HUES48 (cell line): ENCODE results near the gene GPR158.

Experiments
- H3K27ac ChIP-seq: one replicate; pipeline ENCODE4 v1.7.0; 2013; ENCODE audit warnings: low read depth, low read length, inconsistent platforms
- H3K27me3 ChIP-seq: 2 replicates; pipeline ENCODE4 v1.6.1; 2013; ENCODE audit warnings: mild to moderate bottlenecking, low read length; ENCODE audit not compliant: control insufficient read depth, insufficient read depth
- H3K36me3 ChIP-seq: 2 replicates; pipeline ENCODE4 v1.6.1; 2013; ENCODE audit warnings: low read length; ENCODE audit not compliant: control insufficient read depth, insufficient read depth
- H3K4me1 ChIP-seq: 2 replicates; pipeline ENCODE4 v1.6.1; 2013; ENCODE audit warnings: mild to moderate bottlenecking, low read length; ENCODE audit not compliant: control insufficient read depth, insufficient read depth
- H3K4me3 ChIP-seq: 2 replicates; pipeline ENCODE4 v1.5.1; 2013; ENCODE audit warnings: mild to moderate bottlenecking, low read depth, low read length
- H3K9ac ChIP-seq: 2 replicates; pipeline ENCODE4 v1.6.1; 2013; ENCODE audit warnings: mild to moderate bottlenecking, low read depth, low read length, moderate library complexity
- H3K9me3 ChIP-seq: 2 replicates; pipeline ENCODE4 v1.6.1; 2013; ENCODE audit warnings: low read length; ENCODE audit not compliant: control insufficient read depth, insufficient read depth

Gene GPR158

GRCh38 chr10:25465582-25466372 is 291.0 kb downstream of the GPR158 start:
- Histone ChIP-seq H3K36me3 (no peaks in the 10 kb centered on the region), H3K27me3 (no peaks in the 10 kb centered on the region), H3K9ac (no peak overlapping the region), H3K27ac (no peak overlapping the region), H3K4me3 (no peak overlapping the region), H3K9me3 (no peaks in the 10 kb centered on the region), H3K4me1 (peaks cover 35% of the 10 kb centered on the region)

GRCh38 chr10:25467881-25468280 is 293.1 kb downstream of the GPR158 start:
- Histone ChIP-seq H3K4me3 (no peak overlapping the region), H3K27me3 (no peaks in the 10 kb centered on the region), H3K9me3 (no peaks in the 10 kb centered on the region), H3K27ac (no peak overlapping the region), H3K4me1 (peaks cover 35% of the 10 kb centered on the region), H3K9ac (no peak overlapping the region), H3K36me3 (no peaks in the 10 kb centered on the region)

GRCh38 chr10:25481467-25481866 is 306.7 kb downstream of the GPR158 start:
- H3K27ac ChIP-seq = no peak overlapping the region
- H3K36me3 ChIP-seq = no peaks in the 10 kb centered on the region
- H3K4me1 ChIP-seq = 0 out of 2 replicates have a peak, but pooled peaks cover 3% of the 10 kb centered on the region
- no peaks in the 10 kb centered on the region for H3K27me3 ChIP-seq
- no peak overlapping the region for H3K4me3 ChIP-seq
- no peak overlapping the region for H3K9ac ChIP-seq
- H3K9me3 ChIP-seq = no peaks in the 10 kb centered on the region

- no peak overlapping the region for H3K9ac ChIP-seq
- no peaks in the 10 kb centered on the region for H3K36me3 ChIP-seq
- H3K4me3 ChIP-seq = no peak overlapping the region
- no peaks in the 10 kb centered on the region for H3K27me3 ChIP-seq
- H3K4me1 ChIP-seq = peaks cover 6% of the 10 kb centered on the region; the same call in 1 of the 2 replicates
- H3K9me3 ChIP-seq = no peaks in the 10 kb centered on the region
- no peak overlapping the region for H3K27ac ChIP-seq
Observed at GRCh38 chr10:25483999-25484398, 309.2 kb downstream of the GPR158 start.

- Histone ChIP-seq H3K9ac (no peak overlapping the region), H3K9me3 (no peaks in the 10 kb centered on the region), H3K36me3 (no peaks in the 10 kb centered on the region), H3K27me3 (no peaks in the 10 kb centered on the region), H3K4me1 (peaks cover 18% of the 10 kb centered on the region), H3K27ac (no peak overlapping the region), H3K4me3 (no peak overlapping the region)
Observed at GRCh38 chr10:25487266-25487665, 312.5 kb downstream of the GPR158 start.

- no peak overlapping the region; the same call in 1 of the 2 replicates for H3K9ac ChIP-seq
- H3K4me1 ChIP-seq = peaks cover 39% of the 10 kb centered on the region
Observed at GRCh38 chr10:25492040-25492439, 317.2 kb downstream of the GPR158 start.

GRCh38 chr10:25492680-25493079 is 317.9 kb downstream of the GPR158 start:
- Histone ChIP-seq H3K27me3 (no peaks in the 10 kb centered on the region), H3K9ac (no peak overlapping the region; the same call in 1 of the 2 replicates), H3K4me1 (peaks cover 39% of the 10 kb centered on the region), H3K36me3 (no peaks in the 10 kb centered on the region), H3K4me3 (no peak overlapping the region), H3K9me3 (no peaks in the 10 kb centered on the region), H3K27ac (peak overlapping the region; percentile 98)

More at GRCh38 chr10:25492040-25492439, 317.2 kb downstream of the GPR158 start:
- Histone ChIP-seq H3K4me3 (no peak overlapping the region), H3K9me3 (no peaks in the 10 kb centered on the region), H3K27me3 (no peaks in the 10 kb centered on the region), H3K36me3 (no peaks in the 10 kb centered on the region), H3K27ac (peak overlapping the region; percentile 98)

GRCh38 chr10:25493122-25493893 is 318.5 kb downstream of the GPR158 start:
- no peaks in the 10 kb centered on the region for H3K9me3 ChIP-seq
- H3K27ac ChIP-seq = peak overlapping the region; percentile 98
- no peaks in the 10 kb centered on the region for H3K36me3 ChIP-seq
- peaks cover 34% of the 10 kb centered on the region for H3K4me1 ChIP-seq
- peak overlapping the region; percentile 30; the same call in 1 of the 2 replicates for H3K9ac ChIP-seq
- no peak overlapping the region for H3K4me3 ChIP-seq
- no peaks in the 10 kb centered on the region for H3K27me3 ChIP-seq

- no peaks in the 10 kb centered on the region for H3K36me3 ChIP-seq
- H3K27ac ChIP-seq = no peak overlapping the region
- no peaks in the 10 kb centered on the region for H3K9me3 ChIP-seq
- H3K9ac ChIP-seq = no peak overlapping the region
- H3K4me1 ChIP-seq = peaks cover 37% of the 10 kb centered on the region
- no peaks in the 10 kb centered on the region for H3K27me3 ChIP-seq
- H3K4me3 ChIP-seq = no peak overlapping the region
Observed at GRCh38 chr10:25497246-25497645, 322.4 kb downstream of the GPR158 start.

- H3K4me3 ChIP-seq = no peak overlapping the region
- no peaks in the 10 kb centered on the region for H3K27me3 ChIP-seq
- no peak overlapping the region for H3K9ac ChIP-seq
- H3K36me3 ChIP-seq = no peaks in the 10 kb centered on the region
- H3K9me3 ChIP-seq = no peaks in the 10 kb centered on the region
- peaks cover 38% of the 10 kb centered on the region for H3K4me1 ChIP-seq
- H3K27ac ChIP-seq = no peak overlapping the region
Observed at GRCh38 chr10:25498645-25499044, 323.8 kb downstream of the GPR158 start.

GRCh38 chr10:25501912-25502311 is 327.1 kb downstream of the GPR158 start:
- Histone ChIP-seq H3K9me3 (no peaks in the 10 kb centered on the region), H3K27ac (no peak overlapping the region), H3K4me1 (peaks cover 25% of the 10 kb centered on the region), H3K4me3 (no peak overlapping the region), H3K9ac (no peak overlapping the region), H3K36me3 (no peaks in the 10 kb centered on the region), H3K27me3 (no peaks in the 10 kb centered on the region)
